GM19099 (cell line): ENCODE data around the gene ETFA.

ENCODE experiments used
- POLR2A ChIP-seq: IDR thresholded peaks from 3 replicates; pipeline ENCODE4 v1.6.1; 2011; ENCODE audit warnings: low read depth; ENCODE audit not compliant: insufficient read length; ENCODE audit errors: extremely low read depth

ETFA gene

GRCh38 chr15:76343313-76343996, 32.2 kb upstream of the ETFA start:
- no peak for TF ChIP-seq POLR2A

GRCh38 chr15:76342382-76343201, 31.3 kb upstream of the ETFA start:
- no peak for TF ChIP-seq POLR2A

GRCh38 chr15:76342058-76342381, 30.8 kb upstream of the ETFA start:
- TF ChIP-seq POLR2A = no peak

- no peak for TF ChIP-seq POLR2A
Measured at GRCh38 chr15:76341366-76342057, 30.2 kb upstream of the ETFA start.

- TF ChIP-seq POLR2A = no peak
Measured at GRCh38 chr15:76340803-76341365, 29.6 kb upstream of the ETFA start.

- no peak for TF ChIP-seq POLR2A
Measured at GRCh38 chr15:76340198-76340802, 29.0 kb upstream of the ETFA start.

GRCh38 chr15:76339305-76340197, 28.3 kb upstream of the ETFA start:
- no peak for TF ChIP-seq POLR2A

GRCh38 chr15:76338486-76339304, 27.4 kb upstream of the ETFA start:
- no peak for TF ChIP-seq POLR2A

GRCh38 chr15:76337696-76338485, 26.6 kb upstream of the ETFA start:
- TF ChIP-seq POLR2A = no peak

- no peak for TF ChIP-seq POLR2A
Measured at GRCh38 chr15:76337059-76337695, 25.9 kb upstream of the ETFA start.

GRCh38 chr15:76336254-76337058, 25.2 kb upstream of the ETFA start, which contains the start of gene ISL2:
TSS of gene ISL2 (plus strand) at chr15:76336773. CDS start at chr15:76336884, 111 bp downstream.
- peak; percentile 83 for TF ChIP-seq POLR2A
